ENCODE data around the gene KCNIP4.

KCNIP4 gene

GRCh38 chr4:21680326-21680898 is 268.2 kb downstream of the KCNIP4 start:
- DNase-seq, result no peak

GRCh38 chr4:21678711-21679110 is 269.9 kb downstream of the KCNIP4 start:
- DNase-seq, result no peak

GRCh38 chr4:21677173-21677572 is 271.4 kb downstream of the KCNIP4 start:
- DNase-seq, result no peak

GRCh38 chr4:21664355-21664754 is 284.2 kb downstream of the KCNIP4 start:
- DNase-seq, result no peak

GRCh38 chr4:21656832-21657231 is 291.7 kb downstream of the KCNIP4 start:
- no peak for DNase-seq

GRCh38 chr4:21655031-21655430 is 293.5 kb downstream of the KCNIP4 start:
- DNase-seq, result no peak

GRCh38 chr4:21652508-21653231 is 295.9 kb downstream of the KCNIP4 start:
- DNase-seq, result no peak

GRCh38 chr4:21649391-21650090 is 299.0 kb downstream of the KCNIP4 start:
- DNase-seq, result no peak

GRCh38 chr4:21645776-21646175 is 302.8 kb downstream of the KCNIP4 start:
- no peak for DNase-seq

- no peak for DNase-seq
These were observed 306.9 kb downstream of the KCNIP4 start for GRCh38 chr4:21641696-21642095.

- no peak for DNase-seq
These were observed 310.3 kb downstream of the KCNIP4 start for GRCh38 chr4:21638171-21638725.

- DNase-seq, result no peak
These were observed 319.5 kb downstream of the KCNIP4 start for GRCh38 chr4:21628916-21629610.

- DNase-seq, result no peak
These were observed 320.4 kb downstream of the KCNIP4 start for GRCh38 chr4:21628116-21628670.

- no peak for DNase-seq
These were observed 323.1 kb downstream of the KCNIP4 start for GRCh38 chr4:21625447-21625846.

- no peak for DNase-seq
These were observed 343.6 kb downstream of the KCNIP4 start for GRCh38 chr4:21605006-21605405.

GRCh38 chr4:21596521-21596920 is 352.1 kb downstream of the KCNIP4 start:
- DNase-seq, result no peak

- no peak for DNase-seq
These were observed 354.9 kb downstream of the KCNIP4 start for GRCh38 chr4:21593671-21594001.

- no peak for DNase-seq
These were observed 355.5 kb downstream of the KCNIP4 start for GRCh38 chr4:21592970-21593670.

GRCh38 chr4:21577056-21577455 is 371.5 kb downstream of the KCNIP4 start:
- DNase-seq, result no peak

GRCh38 chr4:21571100-21571499 is 377.5 kb downstream of the KCNIP4 start:
- no peak for DNase-seq

GRCh38 chr4:21569638-21570037 is 378.9 kb downstream of the KCNIP4 start:
- no peak for DNase-seq

- no peak for DNase-seq
These were observed 393.5 kb downstream of the KCNIP4 start for GRCh38 chr4:21555083-21555482.
